ENCODE measurements around the gene ZKSCAN3. TPM values are rescaled to one million over a fixed set of nuclear protein-coding genes. Genes with fewer than 3 reads are reported as not detected.
"Not testable (repeated sequence)": the region's sequence is repeated elsewhere in the genome, so short reads cannot be mapped to it uniquely, and the experiment has no call there.

ZKSCAN3 gene
- polyA plus RNA-seq, 3 donors: 0.85 to 2.0 (median 0.88) TPM

GRCh38 chr6:28401172-28401571 lies 51.4 kb downstream of the ZKSCAN3 start:
- no peak overlapping the region for H3K27ac ChIP-seq (ENCODE audit: low read depth, low read length)
- WGBS, 3 donors: 74 to 86% (median 80%) methylated on average over 1 of the region's 1 CpG

GRCh38 chr6:28402197-28402596 lies 52.5 kb downstream of the ZKSCAN3 start:
- H3K27ac ChIP-seq (ENCODE audit: low read depth, low read length): no peak overlapping the region
- 64 to 90% (median 70%) methylated on average over 2 of the region's 2 CpGs for WGBS, 3 donors

GRCh38 chr6:28403923-28404322 lies 54.2 kb downstream of the ZKSCAN3 start:
- H3K27ac ChIP-seq (ENCODE audit: low read depth, low read length): not testable (repeated sequence)
- WGBS, 3 donors: 81 to 93% (median 84%) methylated on average over 4 to 5 of the region's 5 CpGs

GRCh38 chr6:28407401-28407800 lies 57.7 kb downstream of the ZKSCAN3 start:
- H3K27ac ChIP-seq (ENCODE audit: low read depth, low read length): no peak overlapping the region
- 57 to 69% (median 59%) methylated on average over 2 of the region's 2 CpGs for WGBS, 3 donors

- H3K27ac ChIP-seq (ENCODE audit: low read depth, low read length): no peak overlapping the region
- WGBS, 3 donors: 80 to 86% (median 85%) methylated on average over 5 of the region's 5 CpGs
These were observed 58.5 kb downstream of the ZKSCAN3 start for GRCh38 chr6:28408076-28408802.

- WGBS, 3 donors: 95 to 100% (median 100%) methylated on average over 2 of the region's 2 CpGs
- no peak overlapping the region for H3K27ac ChIP-seq (ENCODE audit: low read depth, low read length)
These were observed 61.0 kb downstream of the ZKSCAN3 start for GRCh38 chr6:28410767-28411166.

- no peak overlapping the region for H3K27ac ChIP-seq (ENCODE audit: low read depth, low read length)
These were observed 63.9 kb downstream of the ZKSCAN3 start for GRCh38 chr6:28413681-28414080.

Other genes starting within 250 kb of the ZKSCAN3 start
- 1 to 10 TPM; 2.6 to 3.7 (median 2.7) TPM for gene ZSCAN16, start 225.3 kb upstream of the ZKSCAN3 start, polyA plus RNA-seq
- gene ZKSCAN8, start 208.1 kb upstream of the ZKSCAN3 start, polyA plus RNA-seq: 1 to 10 TPM; 3.5 to 6.1 (median 3.7) TPM
- 1 to 10 TPM; 4.7 to 5.4 (median 4.7) TPM for gene ZSCAN9, start 124.7 kb upstream of the ZKSCAN3 start, polyA plus RNA-seq
- 1 to 10 TPM; 1.0 to 1.7 (median 1.6) TPM for gene ZKSCAN4, start 97.7 kb upstream of the ZKSCAN3 start, polyA plus RNA-seq
- 1 to 10 TPM; 1.2 to 3.0 (median 2.4) TPM for gene NKAPL, start 90.7 kb upstream of the ZKSCAN3 start, polyA plus RNA-seq
- gene ZSCAN26, start 82.8 kb upstream of the ZKSCAN3 start, polyA plus RNA-seq: 1 to 10 TPM; 4.5 to 7.2 (median 4.9) TPM
- 1 to 10 TPM in 2 of 3 donors, under 1 TPM in 1; 0.98 to 2.8 (median 2.0) TPM for gene PGBD1, start 68.4 kb upstream of the ZKSCAN3 start, polyA plus RNA-seq
- 1 to 10 TPM; 3.0 to 9.1 (median 3.8) TPM for gene ZSCAN31, start 13.8 kb upstream of the ZKSCAN3 start, polyA plus RNA-seq
- gene ZSCAN12, start 49.8 kb downstream of the ZKSCAN3 start, polyA plus RNA-seq: 1 to 10 TPM; 1.0 to 1.7 (median 1.3) TPM
- gene ZSCAN23, start 93.5 kb downstream of the ZKSCAN3 start, polyA plus RNA-seq: under 1 TPM in 2 of 3 donors, not detected in 1; 0.18 to 0.75 TPM
- gene GPX6, start 165.8 kb downstream of the ZKSCAN3 start, polyA plus RNA-seq: not detected
- not detected for gene GPX5, start 175.9 kb downstream of the ZKSCAN3 start, polyA plus RNA-seq